ENCODE data around the gene TRERF1.

GRCh38 chr6:42239333-42239732, 212.4 kb downstream of the TRERF1 start:
- TF ChIP-seq CTCF (IDR thresholded peaks at IDR 0.05) (no peak), EZH2 (IDR thresholded peaks at IDR 0.05) (no peak), EZH2phosphoT487 (IDR thresholded peaks at IDR 0.05) (no peak)
